HG02678 (cell line): ENCODE data around the gene ILDR2.

ENCODE experiments used
- ATAC-seq: cut with Tn5 transposase; IDR thresholded peaks from one replicate; pipeline ENCODE4 v1.9.1; 2021; ENCODE audit warnings: mild to moderate bottlenecking, moderate library complexity; ENCODE audit not compliant: unreplicated experiment

The ILDR2 gene

GRCh38 chr1:166925810-166926478 is 49.4 kb downstream of the ILDR2 start:
- no peak for ATAC-seq

- ATAC-seq = peak; percentile 83
Measured at GRCh38 chr1:166924823-166925541, 50.4 kb downstream of the ILDR2 start.

GRCh38 chr1:166920561-166921475 is 54.5 kb downstream of the ILDR2 start:
- no peak for ATAC-seq

GRCh38 chr1:166918956-166919316 is 56.4 kb downstream of the ILDR2 start:
- ATAC-seq = no peak

GRCh38 chr1:166918088-166918955 is 57.0 kb downstream of the ILDR2 start:
- ATAC-seq = no peak

- no peak for ATAC-seq
Measured at GRCh38 chr1:166915941-166916340, 59.4 kb downstream of the ILDR2 start.

- no peak for ATAC-seq
Measured at GRCh38 chr1:166915042-166915441, 60.3 kb downstream of the ILDR2 start.

GRCh38 chr1:166914111-166914510 is 61.2 kb downstream of the ILDR2 start:
- no peak for ATAC-seq

- ATAC-seq = no peak
Measured at GRCh38 chr1:166911624-166912023, 63.7 kb downstream of the ILDR2 start.

GRCh38 chr1:166910396-166910994 is 64.8 kb downstream of the ILDR2 start:
- peak; percentile 97 for ATAC-seq

GRCh38 chr1:166908942-166909341 is 66.4 kb downstream of the ILDR2 start:
- ATAC-seq = no peak

- ATAC-seq = no peak
Measured at GRCh38 chr1:166907763-166908162, 67.6 kb downstream of the ILDR2 start.

- ATAC-seq = no peak
Measured at GRCh38 chr1:166907051-166907450, 68.3 kb downstream of the ILDR2 start.

GRCh38 chr1:166906647-166907046 is 68.7 kb downstream of the ILDR2 start:
- no peak for ATAC-seq

GRCh38 chr1:166905900-166906299 is 69.4 kb downstream of the ILDR2 start:
- ATAC-seq = no peak

GRCh38 chr1:166905136-166905535 is 70.2 kb downstream of the ILDR2 start:
- ATAC-seq = no peak

- no peak for ATAC-seq
Measured at GRCh38 chr1:166903232-166903631, 72.1 kb downstream of the ILDR2 start.

- ATAC-seq = no peak
Measured at GRCh38 chr1:166902279-166902678, 73.1 kb downstream of the ILDR2 start.

- no peak for ATAC-seq
Measured at GRCh38 chr1:166900987-166901386, 74.4 kb downstream of the ILDR2 start.

GRCh38 chr1:166899769-166900168 is 75.6 kb downstream of the ILDR2 start:
- ATAC-seq = no peak
